SK-N-MC (cell line): Measurements from ENCODE around the gene FAM234A.

Experiments used
- DNase-seq: peaks from one replicate; pipeline ENCODE4 v3.0.0-alpha.2; 2011; ENCODE audit warnings: low read depth, low spot score
- H3K27ac ChIP-seq: fragments of 200-600 bp; sonication (generic); 2 replicates; pipeline ENCODE4 v1.5.1; 2016; ENCODE audit warnings: mixed run types
- H3K36me3 ChIP-seq: fragments of 200-600 bp; sonication (generic); 2 replicates; pipeline ENCODE4 v1.6.1; 2017; ENCODE audit warnings: antibody characterized with exemption, low read length, mixed read lengths; ENCODE audit not compliant: insufficient read depth
- H3K4me3 ChIP-seq: fragments of 200-600 bp; sonication (generic); 2 replicates; pipeline ENCODE4 v1.5.1; 2016
- H3K9ac ChIP-seq: fragments of 200-600 bp; sonication (generic); 2 replicates; pipeline ENCODE4 v1.8.0; 2017; ENCODE audit warnings: mixed run types, mixed read lengths; ENCODE audit not compliant: insufficient read length
- H3K9me3 ChIP-seq: fragments of 200-600 bp; sonication (generic); 2 replicates; pipeline ENCODE4 v1.6.1; 2017; ENCODE audit warnings: low read depth, mild to moderate bottlenecking, antibody characterized with exemption, low read length, moderate library complexity, mixed read lengths
- EZH2 ChIP-seq: fragments of 200-600 bp; sonication (generic); IDR thresholded peaks from one replicate; pipeline ENCODE4 v1.6.1; 2017; ENCODE audit warnings: antibody characterized with exemption
- FOXP2 ChIP-seq: optimal IDR thresholded peaks from 2 replicates; pipeline ENCODE3; 2011; ENCODE audit warnings: mild to moderate bottlenecking, moderate library complexity; ENCODE audit not compliant: insufficient read depth; ENCODE audit errors: extremely low read length, control extremely low read depth
- POLR2AphosphoS5 ChIP-seq: IDR thresholded peaks from 2 replicates; pipeline ENCODE4 v1.6.1; 2012; ENCODE audit warnings: mild to moderate bottlenecking, low read depth, low read length, borderline replicate concordance

The FAM234A gene, protein sequence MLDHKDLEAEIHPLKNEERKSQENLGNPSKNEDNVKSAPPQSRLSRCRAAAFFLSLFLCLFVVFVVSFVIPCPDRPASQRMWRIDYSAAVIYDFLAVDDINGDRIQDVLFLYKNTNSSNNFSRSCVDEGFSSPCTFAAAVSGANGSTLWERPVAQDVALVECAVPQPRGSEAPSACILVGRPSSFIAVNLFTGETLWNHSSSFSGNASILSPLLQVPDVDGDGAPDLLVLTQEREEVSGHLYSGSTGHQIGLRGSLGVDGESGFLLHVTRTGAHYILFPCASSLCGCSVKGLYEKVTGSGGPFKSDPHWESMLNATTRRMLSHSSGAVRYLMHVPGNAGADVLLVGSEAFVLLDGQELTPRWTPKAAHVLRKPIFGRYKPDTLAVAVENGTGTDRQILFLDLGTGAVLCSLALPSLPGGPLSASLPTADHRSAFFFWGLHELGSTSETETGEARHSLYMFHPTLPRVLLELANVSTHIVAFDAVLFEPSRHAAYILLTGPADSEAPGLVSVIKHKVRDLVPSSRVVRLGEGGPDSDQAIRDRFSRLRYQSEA

GRCh38 chr16:234468-235305 is at the start of gene FAM234A:
Gene FAM234A (plus strand): TSS chr16:234821. CDS start chr16:254414, 19,593 bp downstream.
- no peak for DNase-seq

GRCh38 chr16:185213-185612 is 49.4 kb upstream of the FAM234A start:
- H3K36me3 ChIP-seq = peaks cover 27% of the 10 kb centered on the region

More at GRCh38 chr16:234468-235305, at the start of gene FAM234A:
- TF ChIP-seq POLR2AphosphoS5 (peak; percentile 67), FOXP2 (no peak), EZH2 (no peak)
- no peaks in the 10 kb centered on the region for H3K9me3 ChIP-seq
- H3K36me3 ChIP-seq = peaks cover 3% of the 10 kb centered on the region; the same call in 1 of the 2 replicates
- H3K4me3 ChIP-seq = peak within 1 kb of the TSS; percentile 95
- peak within 1 kb of the TSS; percentile 89 for H3K9ac ChIP-seq
- H3K27ac ChIP-seq = peak within 1 kb of the TSS; percentile 97

GRCh38 chr16:185691-186090 is 48.9 kb upstream of the FAM234A start:
- peaks cover 32% of the 10 kb centered on the region for H3K36me3 ChIP-seq

More at GRCh38 chr16:185213-185612, 49.4 kb upstream of the FAM234A start:
- DNase-seq = no peak
- no peak overlapping the region for H3K9ac ChIP-seq
- H3K4me3 ChIP-seq = no peak overlapping the region
- H3K27ac ChIP-seq = 0 out of 2 replicates have a peak overlapping the region, but pooled peaks have one; percentile 36
- no peak for TF ChIP-seq EZH2
- TF ChIP-seq FOXP2 = no peak
- no peak for TF ChIP-seq POLR2AphosphoS5
- H3K9me3 ChIP-seq = no peaks in the 10 kb centered on the region

GRCh38 chr16:187330-187729 is 47.3 kb upstream of the FAM234A start:
- TF ChIP-seq FOXP2 (no peak), POLR2AphosphoS5 (no peak), EZH2 (no peak)
- no peak for DNase-seq
- Histone ChIP-seq H3K9me3 (no peaks in the 10 kb centered on the region), H3K9ac (no peak overlapping the region), H3K27ac (no peak overlapping the region; the same call in 1 of the 2 replicates), H3K4me3 (no peak overlapping the region), H3K36me3 (peaks cover 48% of the 10 kb centered on the region)

More at GRCh38 chr16:185691-186090, 48.9 kb upstream of the FAM234A start:
- no peak for DNase-seq
- H3K9ac ChIP-seq = no peak overlapping the region
- TF ChIP-seq EZH2 (no peak), FOXP2 (no peak), POLR2AphosphoS5 (no peak)
- H3K4me3 ChIP-seq = no peak overlapping the region
- H3K9me3 ChIP-seq = no peaks in the 10 kb centered on the region
- H3K27ac ChIP-seq = no peak overlapping the region

GRCh38 chr16:188674-189073 is 45.9 kb upstream of the FAM234A start:
- no peak for DNase-seq
- H3K36me3 ChIP-seq = peaks cover 61% of the 10 kb centered on the region
- H3K9me3 ChIP-seq = no peaks in the 10 kb centered on the region
- H3K27ac ChIP-seq = no peak overlapping the region
- TF ChIP-seq EZH2 = no peak
- no peak for TF ChIP-seq FOXP2
- no peak for TF ChIP-seq POLR2AphosphoS5
- no peak overlapping the region for H3K4me3 ChIP-seq
- H3K9ac ChIP-seq = no peak overlapping the region

DNA sequence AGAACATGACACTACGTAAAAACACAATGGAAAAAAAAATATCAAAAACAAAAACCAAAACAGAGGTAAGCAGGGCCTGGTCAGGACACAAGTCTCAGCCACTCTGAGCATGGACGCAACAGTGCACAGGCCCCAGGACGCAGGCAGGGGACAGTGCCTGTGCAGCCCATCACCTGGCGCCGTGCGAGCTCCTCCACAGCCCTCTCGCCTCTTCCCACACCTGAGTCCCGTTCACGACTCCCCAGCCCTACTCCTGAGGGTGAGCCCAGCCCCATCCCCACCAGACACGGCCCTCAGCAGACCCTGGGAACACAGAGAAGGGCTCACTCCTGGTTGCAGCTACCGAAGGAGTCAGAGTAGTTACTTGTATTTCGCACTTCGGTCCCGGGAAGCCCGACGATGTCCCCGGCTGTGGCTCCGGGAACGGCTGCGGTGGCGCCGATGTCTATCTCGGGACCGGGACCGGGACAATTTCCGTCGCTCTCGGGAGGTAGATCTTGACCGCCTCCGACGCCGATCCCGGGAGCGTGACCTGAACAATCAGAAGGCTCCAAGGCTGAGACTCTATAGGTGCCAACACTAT is 44.9 kb upstream of the FAM234A start:
- Histone ChIP-seq H3K9ac (no peak overlapping the region), H3K27ac (no peak overlapping the region), H3K4me3 (no peak overlapping the region), H3K36me3 (peaks cover 72% of the 10 kb centered on the region), H3K9me3 (no peaks in the 10 kb centered on the region)
- TF ChIP-seq FOXP2 = no peak
- no peak for TF ChIP-seq EZH2
- no peak for TF ChIP-seq POLR2AphosphoS5
- DNase-seq = no peak

- no peak overlapping the region for H3K27ac ChIP-seq
- no peak for DNase-seq
- TF ChIP-seq POLR2AphosphoS5 (no peak), FOXP2 (no peak)
- H3K9ac ChIP-seq = no peak overlapping the region
- no peaks in the 10 kb centered on the region for H3K9me3 ChIP-seq
- no peak overlapping the region for H3K4me3 ChIP-seq
- H3K36me3 ChIP-seq = peaks cover 92% of the 10 kb centered on the region
Observed at GRCh38 chr16:191831-192230, 42.8 kb upstream of the FAM234A start.

DNA sequence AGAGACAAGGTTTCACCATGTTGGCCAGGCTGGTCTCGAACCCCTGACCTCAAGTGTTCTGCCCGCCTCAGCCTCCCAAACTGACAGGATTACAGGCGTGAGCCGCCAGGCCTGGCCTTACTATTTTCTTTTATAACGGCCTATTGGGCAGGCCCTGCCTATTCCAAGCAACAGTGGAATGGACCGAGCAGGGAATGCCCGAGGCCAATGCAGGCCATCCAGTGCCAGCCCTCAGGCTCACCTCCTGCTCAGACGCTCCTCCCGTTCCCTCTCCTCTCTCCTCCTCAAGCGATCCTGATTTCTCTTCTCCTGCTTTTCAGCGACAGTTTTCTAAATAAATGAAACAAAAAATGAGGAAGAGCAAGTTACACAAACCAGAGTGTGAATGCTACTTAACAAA is 41.9 kb upstream of the FAM234A start:
- no peaks in the 10 kb centered on the region for H3K9me3 ChIP-seq
- DNase-seq = no peak
- no peak overlapping the region for H3K4me3 ChIP-seq
- TF ChIP-seq FOXP2 (no peak), EZH2 (no peak), POLR2AphosphoS5 (no peak)
- peaks cover 93% of the 10 kb centered on the region for H3K36me3 ChIP-seq
- no peak overlapping the region for H3K9ac ChIP-seq
- H3K27ac ChIP-seq = no peak overlapping the region
